Measurements from ENCODE around the gene ZNF445. TPM values are rescaled to one million over a fixed set of nuclear protein-coding genes. Genes with fewer than 3 reads are reported as not detected.

Gene ZNF445
- total RNA-seq, 1 experiment from 2014 or later = 11.9 TPM

DNA sequence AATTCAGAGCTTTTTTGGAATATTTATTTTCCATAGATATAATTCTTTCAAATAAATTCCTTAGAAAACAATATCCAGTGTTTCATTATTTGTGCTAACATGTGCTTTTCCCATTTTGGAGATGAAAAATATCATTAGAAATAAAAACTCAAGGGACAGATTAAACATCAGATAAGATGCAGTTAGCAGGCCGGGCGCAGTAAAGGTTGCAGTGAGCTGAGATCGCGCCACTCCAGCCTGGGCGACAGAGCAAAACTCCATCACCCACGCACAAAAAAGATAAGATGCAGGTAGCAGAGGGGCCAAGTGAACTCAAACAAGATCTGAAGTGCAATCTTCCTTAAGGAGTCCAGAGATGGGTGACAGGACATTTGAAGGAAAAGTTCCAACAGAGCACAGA, 48.0 kb downstream of the ZNF445 start:
- in situ Hi-C loops (cut with HindIII; ENCODE audit: low pct_unique_long_range_greater_than_20kb, low sequenced_read_pairs) (no loop called here), intact Hi-C loops (cut with micrococcal nuclease; ENCODE audit: unreplicated experiment) (no loop called here)
- no peaks in the 10 kb centered on the region for H3K9me3 ChIP-seq (ENCODE audit: control insufficient read depth, insufficient read depth, low read depth, low read length)
- POLR2A ChIA-PET = no interaction called here
- DNase-seq (ENCODE audit: low read depth, low spot score) = no peak
- no peaks in the 10 kb centered on the region for H3K27me3 ChIP-seq (ENCODE audit: control insufficient read depth, insufficient read depth, low read length)
- no peaks in the 10 kb centered on the region for H3K36me3 ChIP-seq (ENCODE audit: control insufficient read depth, insufficient read depth, low read length)
- CTCF ChIA-PET = no interaction called here
- BruUV-seq (replicated peaks) = no TSS peak
- no peaks in the 10 kb centered on the region for H3K4me1 ChIP-seq (ENCODE audit: control insufficient read depth, insufficient read depth, low read length)
- no peak overlapping the region for H3K27ac ChIP-seq (ENCODE audit: low read length)
- TF ChIP-seq TCF7L2 (IDR thresholded peaks at IDR 0.05; ENCODE audit: low read depth, low read length) = no peak
- ATAC-seq = no peak
- H3K4me3 ChIP-seq (ENCODE audit: low read depth in 2 of 2, low read length in 2 of 2) = no peak overlapping the region

GRCh38 chr3:44428910-44429309, 48.6 kb downstream of the ZNF445 start:
- DNase-seq (ENCODE audit: low read depth, low spot score) (no peak), ATAC-seq (no peak)
- TF ChIP-seq, protein P1, sequence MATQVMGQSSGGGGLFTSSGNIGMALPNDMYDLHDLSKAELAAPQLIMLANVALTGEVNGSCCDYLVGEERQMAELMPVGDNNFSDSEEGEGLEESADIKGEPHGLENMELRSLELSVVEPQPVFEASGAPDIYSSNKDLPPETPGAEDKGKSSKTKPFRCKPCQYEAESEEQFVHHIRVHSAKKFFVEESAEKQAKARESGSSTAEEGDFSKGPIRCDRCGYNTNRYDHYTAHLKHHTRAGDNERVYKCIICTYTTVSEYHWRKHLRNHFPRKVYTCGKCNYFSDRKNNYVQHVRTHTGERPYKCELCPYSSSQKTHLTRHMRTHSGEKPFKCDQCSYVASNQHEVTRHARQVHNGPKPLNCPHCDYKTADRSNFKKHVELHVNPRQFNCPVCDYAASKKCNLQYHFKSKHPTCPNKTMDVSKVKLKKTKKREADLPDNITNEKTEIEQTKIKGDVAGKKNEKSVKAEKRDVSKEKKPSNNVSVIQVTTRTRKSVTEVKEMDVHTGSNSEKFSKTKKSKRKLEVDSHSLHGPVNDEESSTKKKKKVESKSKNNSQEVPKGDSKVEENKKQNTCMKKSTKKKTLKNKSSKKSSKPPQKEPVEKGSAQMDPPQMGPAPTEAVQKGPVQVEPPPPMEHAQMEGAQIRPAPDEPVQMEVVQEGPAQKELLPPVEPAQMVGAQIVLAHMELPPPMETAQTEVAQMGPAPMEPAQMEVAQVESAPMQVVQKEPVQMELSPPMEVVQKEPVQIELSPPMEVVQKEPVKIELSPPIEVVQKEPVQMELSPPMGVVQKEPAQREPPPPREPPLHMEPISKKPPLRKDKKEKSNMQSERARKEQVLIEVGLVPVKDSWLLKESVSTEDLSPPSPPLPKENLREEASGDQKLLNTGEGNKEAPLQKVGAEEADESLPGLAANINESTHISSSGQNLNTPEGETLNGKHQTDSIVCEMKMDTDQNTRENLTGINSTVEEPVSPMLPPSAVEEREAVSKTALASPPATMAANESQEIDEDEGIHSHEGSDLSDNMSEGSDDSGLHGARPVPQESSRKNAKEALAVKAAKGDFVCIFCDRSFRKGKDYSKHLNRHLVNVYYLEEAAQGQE (IDR thresholded peaks at IDR 0.05; ENCODE audit: insufficient read depth in 1 of 2, low read depth in 2 of 2, low read length in 1 of 2) = no peak
- TF ChIP-seq, protein P2, sequence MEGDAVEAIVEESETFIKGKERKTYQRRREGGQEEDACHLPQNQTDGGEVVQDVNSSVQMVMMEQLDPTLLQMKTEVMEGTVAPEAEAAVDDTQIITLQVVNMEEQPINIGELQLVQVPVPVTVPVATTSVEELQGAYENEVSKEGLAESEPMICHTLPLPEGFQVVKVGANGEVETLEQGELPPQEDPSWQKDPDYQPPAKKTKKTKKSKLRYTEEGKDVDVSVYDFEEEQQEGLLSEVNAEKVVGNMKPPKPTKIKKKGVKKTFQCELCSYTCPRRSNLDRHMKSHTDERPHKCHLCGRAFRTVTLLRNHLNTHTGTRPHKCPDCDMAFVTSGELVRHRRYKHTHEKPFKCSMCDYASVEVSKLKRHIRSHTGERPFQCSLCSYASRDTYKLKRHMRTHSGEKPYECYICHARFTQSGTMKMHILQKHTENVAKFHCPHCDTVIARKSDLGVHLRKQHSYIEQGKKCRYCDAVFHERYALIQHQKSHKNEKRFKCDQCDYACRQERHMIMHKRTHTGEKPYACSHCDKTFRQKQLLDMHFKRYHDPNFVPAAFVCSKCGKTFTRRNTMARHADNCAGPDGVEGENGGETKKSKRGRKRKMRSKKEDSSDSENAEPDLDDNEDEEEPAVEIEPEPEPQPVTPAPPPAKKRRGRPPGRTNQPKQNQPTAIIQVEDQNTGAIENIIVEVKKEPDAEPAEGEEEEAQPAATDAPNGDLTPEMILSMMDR (IDR thresholded peaks at IDR 0.05) = no peak
- TF ChIP-seq SIN3A (IDR thresholded peaks at IDR 0.05; ENCODE audit: borderline replicate concordance, insufficient read depth, low read depth, low read length) (no peak), TCF7L2 (IDR thresholded peaks at IDR 0.05; ENCODE audit: low read depth, low read length) (no peak), POLR2AphosphoS5 (IDR thresholded peaks at IDR 0.05; ENCODE audit: low read depth, low read length) (no peak)
- no peak overlapping the region for H3K4me3 ChIP-seq (ENCODE audit: low read depth in 2 of 2, low read length in 2 of 2)
- intact Hi-C loops (cut with micrococcal nuclease; ENCODE audit: unreplicated experiment) = no loop called here
- H3K9me3 ChIP-seq (ENCODE audit: control insufficient read depth, insufficient read depth, low read depth, low read length) = no peaks in the 10 kb centered on the region
- H3K36me3 ChIP-seq (ENCODE audit: control insufficient read depth, insufficient read depth, low read length) = no peaks in the 10 kb centered on the region
- ChIA-PET POLR2A (no interaction called here), CTCF (no interaction called here)
- no peaks in the 10 kb centered on the region for H3K27me3 ChIP-seq (ENCODE audit: control insufficient read depth, insufficient read depth, low read length)
- no TSS peak for BruUV-seq (replicated peaks)
- H3K4me1 ChIP-seq (ENCODE audit: control insufficient read depth, insufficient read depth, low read length) = no peaks in the 10 kb centered on the region
- in situ Hi-C loops (cut with HindIII; ENCODE audit: low pct_unique_long_range_greater_than_20kb, low sequenced_read_pairs) = no loop called here
- H3K27ac ChIP-seq (ENCODE audit: low read length) = no peak overlapping the region

GRCh38 chr3:44427683-44428082, 49.8 kb downstream of the ZNF445 start:
- no peak overlapping the region for H3K4me3 ChIP-seq (ENCODE audit: low read depth in 2 of 2, low read length in 2 of 2)
- intact Hi-C loops (cut with micrococcal nuclease; ENCODE audit: unreplicated experiment) = no loop called here
- no peak overlapping the region for H3K27ac ChIP-seq (ENCODE audit: low read length)
- BruUV-seq (replicated peaks) = no TSS peak
- H3K4me1 ChIP-seq (ENCODE audit: control insufficient read depth, insufficient read depth, low read length) = no peaks in the 10 kb centered on the region
- DNase-seq (ENCODE audit: low read depth, low spot score) = no peak
- H3K36me3 ChIP-seq (ENCODE audit: control insufficient read depth, insufficient read depth, low read length) = no peaks in the 10 kb centered on the region
- CTCF ChIA-PET = no interaction called here
- TF ChIP-seq, protein P2 (IDR thresholded peaks at IDR 0.05) = no peak
- TF ChIP-seq SIN3A (IDR thresholded peaks at IDR 0.05; ENCODE audit: borderline replicate concordance, insufficient read depth, low read depth, low read length) = no peak
- no peak for TF ChIP-seq TCF7L2 (IDR thresholded peaks at IDR 0.05; ENCODE audit: low read depth, low read length)
- TF ChIP-seq POLR2AphosphoS5 (IDR thresholded peaks at IDR 0.05; ENCODE audit: low read depth, low read length) = no peak
- TF ChIP-seq, protein P1 (IDR thresholded peaks at IDR 0.05; ENCODE audit: insufficient read depth in 1 of 2, low read depth in 2 of 2, low read length in 1 of 2) = no peak
- H3K27me3 ChIP-seq (ENCODE audit: control insufficient read depth, insufficient read depth, low read length) = no peaks in the 10 kb centered on the region
- POLR2A ChIA-PET = no interaction called here
- ATAC-seq = no peak
- H3K9me3 ChIP-seq (ENCODE audit: control insufficient read depth, insufficient read depth, low read depth, low read length) = no peaks in the 10 kb centered on the region
- in situ Hi-C loops (cut with HindIII; ENCODE audit: low pct_unique_long_range_greater_than_20kb, low sequenced_read_pairs) = no loop called here

All from Panc1 (cell line).